KOPT-K1 (cell line): ENCODE measurements around the gene LAGE3.
"Not testable (repeated sequence)": the region's sequence is repeated elsewhere in the genome, so short reads cannot be mapped to it uniquely, and the experiment has no call there.

Experiments
- H3K27ac ChIP-seq: fragments of 200-600 bp; sonication (generic); 2 replicates; pipeline ENCODE4 v1.5.1; 2016; ENCODE audit warnings: antibody characterized with exemption, mild to moderate bottlenecking, low read depth, low read length; ENCODE audit not compliant: poor library complexity, severe bottlenecking
- H3K36me3 ChIP-seq: fragments of 200-600 bp; sonication (generic); 2 replicates; pipeline ENCODE4 v1.5.1; 2017; ENCODE audit warnings: antibody characterized with exemption, mild to moderate bottlenecking, low read length, moderate library complexity; ENCODE audit not compliant: insufficient read depth
- H3K9me3 ChIP-seq: fragments of 200-600 bp; sonication (generic); 2 replicates; pipeline ENCODE4 v1.5.1; 2017; ENCODE audit warnings: antibody characterized with exemption, low read length, mild to moderate bottlenecking; ENCODE audit not compliant: insufficient read depth, poor library complexity, severe bottlenecking

Gene LAGE3

DNA sequence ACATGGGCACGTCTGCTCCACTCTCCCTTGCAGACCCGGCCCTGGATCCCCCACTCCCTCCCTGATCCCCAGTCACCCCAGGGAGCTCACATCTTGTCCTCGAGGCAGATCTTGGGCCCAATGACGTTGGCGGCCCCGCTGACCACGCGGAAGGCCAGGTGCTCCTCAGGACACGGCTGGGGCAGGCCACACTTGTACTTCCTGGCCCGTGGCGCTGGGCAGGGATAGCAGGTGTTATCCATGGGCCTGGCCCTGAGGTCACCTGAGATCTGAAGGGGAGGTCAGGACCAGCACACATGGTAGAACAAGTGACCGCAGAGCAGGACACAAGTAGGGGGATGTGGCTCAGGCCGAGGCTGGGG, 29.3 kb upstream of the LAGE3 start:
- no peak overlapping the region for H3K27ac ChIP-seq
- H3K36me3 ChIP-seq, result peaks cover 5% of the 10 kb centered on the region; the same call in 1 of the 2 replicates
- no peaks in the 10 kb centered on the region for H3K9me3 ChIP-seq

DNA sequence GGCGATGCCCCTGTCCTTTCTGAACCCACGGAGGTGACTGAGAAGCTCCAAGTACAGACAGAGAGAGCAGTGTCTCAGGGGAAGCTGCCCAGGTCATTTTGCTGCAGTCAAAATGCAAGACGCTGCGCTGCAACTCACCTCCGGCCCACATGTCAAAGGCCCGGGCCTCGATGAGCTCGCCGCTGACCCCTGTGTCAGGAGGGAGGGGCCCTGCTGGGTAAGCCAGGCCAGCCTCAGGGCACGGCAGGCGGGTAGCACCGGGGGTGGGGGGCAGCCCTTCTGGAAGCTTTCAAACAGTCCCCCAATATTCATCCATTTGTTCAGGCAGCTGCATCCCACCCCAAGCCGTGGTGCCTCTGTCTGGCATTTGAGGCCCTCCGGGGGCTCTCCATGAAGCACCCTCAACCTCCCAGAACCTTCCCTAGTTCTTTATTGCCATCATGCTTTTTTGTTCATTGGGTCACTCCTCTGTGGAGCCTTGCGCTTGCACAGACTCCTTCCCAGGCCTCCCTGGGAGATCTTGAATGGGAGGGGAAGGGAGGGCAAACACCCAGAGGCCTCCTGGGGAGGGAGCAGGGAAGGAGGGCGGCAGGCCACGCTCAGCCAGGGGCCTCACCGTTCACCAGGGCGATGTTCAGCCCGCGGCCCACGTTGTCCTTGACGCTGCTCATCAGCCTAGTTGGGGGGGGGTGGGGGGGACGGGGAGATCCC, 28.7 kb upstream of the LAGE3 start:
- Histone ChIP-seq H3K9me3 (no peaks in the 10 kb centered on the region), H3K27ac (no peak overlapping the region), H3K36me3 (peaks cover 5% of the 10 kb centered on the region; the same call in 1 of the 2 replicates)

DNA sequence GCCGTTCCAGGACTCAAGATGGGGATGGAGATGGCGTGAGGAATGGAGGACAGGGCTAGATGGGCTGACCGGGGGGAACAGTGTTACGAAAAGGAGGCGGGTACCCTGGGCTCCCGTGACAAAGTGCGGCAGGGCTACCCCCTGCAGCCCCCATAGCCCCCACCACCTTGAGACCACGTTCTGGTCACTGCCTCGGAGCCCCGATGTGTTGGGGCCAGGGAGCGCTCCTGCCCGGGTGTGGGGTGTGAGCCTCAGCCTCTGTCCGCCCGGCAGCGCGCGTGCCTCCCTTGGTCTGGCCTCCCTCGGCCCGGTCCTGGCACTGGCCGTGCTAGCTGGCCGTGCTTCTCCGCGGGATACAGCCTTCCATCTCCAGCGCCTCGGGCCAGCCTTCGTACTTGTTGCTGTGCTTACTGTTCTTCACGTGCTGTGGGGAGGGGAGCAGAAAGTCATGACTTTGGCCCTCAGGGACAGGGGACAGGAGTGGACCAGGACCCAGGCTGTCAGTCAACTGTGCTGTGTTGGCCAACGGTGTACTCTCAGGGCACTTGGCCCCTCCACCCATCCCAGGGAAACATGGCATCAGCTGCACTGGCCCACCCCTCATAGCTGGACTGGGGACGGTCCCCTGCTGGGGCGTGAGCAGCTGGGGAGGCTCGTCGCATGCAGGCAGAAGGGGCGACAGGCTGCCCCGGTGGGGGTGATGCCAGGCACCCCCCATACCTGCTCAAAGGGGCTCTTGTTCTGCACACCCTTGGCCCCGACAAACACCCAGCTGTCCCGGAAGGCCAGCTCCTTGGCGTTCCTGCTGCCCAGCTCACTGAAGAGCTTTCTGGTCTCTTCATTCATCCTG, 27.6 kb upstream of the LAGE3 start:
- H3K9me3 ChIP-seq, result no peaks in the 10 kb centered on the region
- H3K27ac ChIP-seq, result no peak overlapping the region
- H3K36me3 ChIP-seq, result peaks cover 5% of the 10 kb centered on the region; the same call in 1 of the 2 replicates

DNA sequence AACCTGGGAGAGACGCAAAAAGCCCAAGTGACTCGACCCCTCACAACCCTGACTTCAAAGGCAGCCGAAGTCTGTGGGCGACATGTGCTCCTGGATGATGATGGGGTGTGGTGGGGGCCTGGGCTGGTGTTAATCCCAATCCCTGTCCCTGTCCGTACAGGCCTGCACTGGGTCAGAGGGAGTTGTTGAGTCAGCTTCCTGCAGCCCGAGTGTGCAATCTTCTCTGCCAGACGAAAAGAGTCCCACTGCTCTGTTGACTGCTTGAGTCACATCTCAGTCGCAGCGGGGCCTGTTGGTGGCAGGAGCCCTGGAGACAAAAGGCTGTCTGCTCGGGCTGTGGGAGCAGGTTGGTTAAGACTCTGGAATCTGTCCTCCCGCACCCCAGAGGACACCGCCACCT, 26.7 kb upstream of the LAGE3 start:
- Histone ChIP-seq H3K9me3 (no peaks in the 10 kb centered on the region), H3K27ac (no peak overlapping the region), H3K36me3 (peaks cover 5% of the 10 kb centered on the region; the same call in 1 of the 2 replicates)

DNA sequence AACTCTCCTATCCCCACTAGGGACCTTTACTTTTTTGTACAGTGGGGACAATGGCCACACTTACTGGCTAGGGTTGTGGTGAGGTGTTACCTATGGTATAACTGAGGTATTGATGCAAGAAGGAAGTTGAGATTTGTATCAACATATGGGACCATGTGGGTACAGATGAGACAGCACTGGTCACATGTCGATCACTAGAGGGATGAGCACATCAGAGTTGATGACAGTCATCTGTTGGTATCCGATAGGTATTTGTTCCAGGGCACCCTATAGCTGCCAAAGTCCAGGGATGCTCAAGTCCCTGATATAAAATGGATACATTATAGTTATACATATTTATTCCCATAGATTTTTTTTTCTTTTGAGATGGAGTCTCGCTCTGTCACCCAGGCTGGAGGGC, 23.9 kb upstream of the LAGE3 start:
- H3K9me3 ChIP-seq, result no peaks in the 10 kb centered on the region

DNA sequence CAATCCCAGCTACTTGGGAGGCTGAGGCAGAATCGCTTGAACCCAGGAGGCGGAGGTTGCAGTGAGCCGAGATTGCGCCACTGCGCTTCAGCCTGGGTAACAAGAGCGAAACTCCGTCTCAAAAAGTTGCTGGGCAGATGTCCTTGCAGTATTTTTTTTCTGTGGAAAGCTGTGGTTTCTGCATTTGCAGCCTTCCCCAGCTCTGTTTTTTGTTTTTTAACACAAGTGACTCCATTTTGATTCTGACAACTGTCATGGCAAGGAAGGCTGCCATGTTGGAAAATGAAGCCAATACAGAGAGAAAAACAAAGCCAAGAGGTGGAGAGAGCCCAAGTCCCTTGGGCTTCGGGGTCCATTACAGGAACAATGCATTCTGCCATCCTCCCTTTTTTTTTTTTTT, 23.0 kb upstream of the LAGE3 start:
- Histone ChIP-seq H3K36me3 (peaks cover 5% of the 10 kb centered on the region; the same call in 1 of the 2 replicates), H3K9me3 (no peaks in the 10 kb centered on the region), H3K27ac (no peak overlapping the region)

More for the DNA sequence above, 23.9 kb upstream of the LAGE3 start:
- no peak overlapping the region for H3K27ac ChIP-seq
- peaks cover 5% of the 10 kb centered on the region; the same call in 1 of the 2 replicates for H3K36me3 ChIP-seq

DNA sequence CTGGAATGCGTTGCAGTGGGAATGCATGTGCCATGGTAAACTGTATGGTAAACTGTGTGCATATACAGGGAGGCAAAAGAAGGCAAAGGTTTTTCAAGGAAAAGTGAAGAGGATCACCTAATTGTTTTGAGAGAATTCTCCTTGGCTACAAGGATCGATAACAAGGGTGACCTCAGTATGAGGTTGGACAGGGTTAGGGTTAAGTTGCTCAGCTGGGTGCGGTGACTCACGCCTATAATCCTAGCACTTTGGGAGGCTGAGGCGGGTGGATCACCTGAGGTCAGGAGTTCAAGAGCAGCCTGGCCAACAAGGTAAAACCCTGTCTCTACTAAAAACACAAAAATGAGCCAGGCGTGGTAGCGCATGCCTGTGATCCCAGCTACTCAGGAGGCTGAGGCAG, 22.3 kb upstream of the LAGE3 start:
- not testable (repeated sequence) for H3K27ac ChIP-seq, H3K36me3 ChIP-seq, H3K9me3 ChIP-seq

DNA sequence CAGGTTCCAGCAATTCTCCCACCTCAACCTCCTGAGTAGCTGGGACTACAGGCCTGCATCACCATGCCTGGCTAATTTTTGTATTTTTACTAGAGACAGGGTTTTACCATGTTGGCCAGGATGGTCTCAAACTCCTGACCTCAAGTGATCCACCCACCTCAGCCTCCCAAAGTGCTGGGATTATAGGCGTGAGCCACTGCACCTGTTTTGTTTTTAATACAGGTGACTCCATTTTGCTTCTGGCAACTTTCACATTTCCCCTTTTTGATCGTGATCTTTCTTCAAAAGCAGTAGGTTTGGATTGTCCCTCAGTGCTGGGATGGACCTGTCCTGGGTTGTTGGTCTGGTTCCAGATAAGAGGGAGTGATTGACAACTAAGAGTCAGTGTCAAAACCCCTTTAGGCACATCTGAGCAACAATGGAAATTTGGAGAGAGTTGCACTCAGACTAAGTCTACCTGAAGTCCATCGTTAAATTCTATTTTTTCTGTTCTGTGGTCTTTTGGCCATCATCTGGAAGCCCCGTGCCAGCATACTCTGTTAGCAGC, 17.6 kb upstream of the LAGE3 start:
- not testable (repeated sequence) for H3K27ac ChIP-seq

DNA sequence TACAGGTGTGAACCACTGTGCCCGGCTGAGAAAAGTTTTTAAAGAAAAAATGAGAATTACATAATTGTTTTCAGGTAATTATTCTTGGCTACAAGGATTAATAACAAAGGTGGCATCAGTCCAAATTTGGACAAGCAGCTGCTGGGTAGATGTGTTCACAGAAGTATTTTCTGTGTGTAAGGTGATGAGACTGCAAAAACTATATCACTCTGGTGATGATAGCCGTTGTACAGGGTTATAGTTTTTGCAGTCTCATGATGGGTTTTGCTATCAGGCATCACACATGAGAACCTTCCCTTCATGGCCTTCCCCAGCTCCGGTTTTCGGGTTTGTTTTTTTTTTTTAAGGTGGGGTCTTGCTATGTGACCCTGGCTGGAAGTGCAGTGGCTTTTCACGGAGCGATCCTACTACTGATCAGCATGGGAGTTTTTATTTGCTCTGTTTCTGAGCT, 16.4 kb upstream of the LAGE3 start:
- H3K36me3 ChIP-seq, result no peaks in the 10 kb centered on the region
- H3K9me3 ChIP-seq, result no peaks in the 10 kb centered on the region
- no peak overlapping the region for H3K27ac ChIP-seq

More for the DNA sequence above, 17.6 kb upstream of the LAGE3 start:
- not testable (repeated sequence) for H3K36me3 ChIP-seq, H3K9me3 ChIP-seq

DNA sequence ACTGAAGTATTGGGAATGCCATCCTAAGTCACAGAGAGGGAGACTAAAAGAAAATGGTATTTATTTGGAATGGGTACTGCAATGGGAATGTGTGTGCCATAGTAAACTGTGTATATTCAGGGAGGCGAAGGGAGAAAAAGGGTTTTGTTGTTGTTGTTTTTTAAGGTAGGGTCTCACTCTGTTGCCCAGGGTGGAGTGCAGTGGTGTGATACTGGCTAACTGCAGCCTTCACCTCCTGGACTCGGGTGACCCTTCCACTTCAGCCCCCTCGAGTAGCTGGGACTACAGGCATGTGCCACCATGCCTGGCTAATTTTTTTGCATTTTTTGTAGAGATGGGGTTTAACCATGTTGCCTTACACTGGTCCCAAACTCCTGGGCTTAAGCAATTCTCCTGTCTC, 15.6 kb upstream of the LAGE3 start:
- H3K36me3 ChIP-seq, result no peaks in the 10 kb centered on the region
- H3K27ac ChIP-seq, result no peak overlapping the region
- no peaks in the 10 kb centered on the region for H3K9me3 ChIP-seq

DNA sequence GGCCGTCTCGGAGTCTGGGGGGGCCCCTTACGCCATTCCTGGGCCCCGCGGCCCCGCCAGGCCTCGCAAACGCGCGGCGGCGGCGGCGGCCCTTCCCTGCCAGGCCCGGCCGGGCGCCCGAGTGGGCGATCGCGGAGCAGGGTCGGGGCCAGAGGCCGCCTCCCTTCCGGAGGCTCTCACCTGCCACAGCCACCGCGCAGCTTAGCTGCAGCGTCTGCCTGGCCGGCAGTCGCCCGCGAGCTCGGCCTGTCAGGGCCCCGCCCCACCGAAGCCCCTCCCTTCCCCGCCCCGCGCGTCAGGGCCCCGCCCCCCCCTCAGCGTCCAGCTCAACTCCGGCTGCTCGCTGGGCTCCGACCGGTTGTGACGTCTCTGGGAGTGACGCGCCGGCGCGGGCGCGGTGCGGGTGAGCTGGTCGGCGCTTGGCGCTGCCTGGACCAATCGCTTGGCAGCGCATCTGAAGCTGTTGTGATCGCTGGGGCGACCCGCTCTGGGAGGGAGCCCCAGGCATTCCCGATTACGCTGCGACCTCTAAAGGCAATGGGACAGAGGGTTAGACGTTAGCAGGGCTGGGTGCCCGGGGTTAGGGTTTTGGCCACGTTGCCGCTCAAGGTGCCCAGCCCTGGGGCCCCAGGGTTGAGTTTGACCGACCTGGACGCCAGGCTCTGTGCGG, 11.5 kb upstream of the LAGE3 start, which contains the start of gene SLC10A3:
SLC10A3 (minus strand) TSS at position 216 of the 670 bp plus-strand sequence. CDS start 1,689 bp downstream, outside the sequence.
- H3K9me3 ChIP-seq, result no peaks in the 10 kb centered on the region
- peaks cover under 1% of the 10 kb centered on the region; the same call in 1 of the 2 replicates for H3K36me3 ChIP-seq
- H3K27ac ChIP-seq, result peak within 1 kb of the TSS; percentile 67

DNA sequence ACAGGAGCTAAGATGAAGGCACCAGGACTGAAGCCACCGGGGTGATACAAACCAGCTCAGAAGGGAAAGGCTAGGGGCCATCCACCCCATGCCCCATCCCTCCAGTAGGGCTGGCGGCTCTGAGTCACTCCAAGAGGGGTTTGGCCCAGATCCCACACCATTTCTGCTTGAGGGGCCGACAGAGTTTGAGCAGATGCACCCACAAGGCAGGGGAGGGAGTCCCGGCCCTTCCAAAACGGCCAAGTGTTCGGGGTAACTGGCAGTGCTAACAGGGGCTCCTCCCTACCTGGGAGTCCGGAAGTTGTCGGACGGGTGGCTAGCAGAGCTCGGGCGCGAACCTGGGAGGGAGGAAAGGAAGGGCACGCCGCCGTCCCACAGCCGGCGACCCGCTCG, 10.9 kb upstream of the LAGE3 start:
- Histone ChIP-seq H3K9me3 (no peaks in the 10 kb centered on the region), H3K27ac (peak overlapping the region; percentile 67), H3K36me3 (peaks cover 6% of the 10 kb centered on the region)

DNA sequence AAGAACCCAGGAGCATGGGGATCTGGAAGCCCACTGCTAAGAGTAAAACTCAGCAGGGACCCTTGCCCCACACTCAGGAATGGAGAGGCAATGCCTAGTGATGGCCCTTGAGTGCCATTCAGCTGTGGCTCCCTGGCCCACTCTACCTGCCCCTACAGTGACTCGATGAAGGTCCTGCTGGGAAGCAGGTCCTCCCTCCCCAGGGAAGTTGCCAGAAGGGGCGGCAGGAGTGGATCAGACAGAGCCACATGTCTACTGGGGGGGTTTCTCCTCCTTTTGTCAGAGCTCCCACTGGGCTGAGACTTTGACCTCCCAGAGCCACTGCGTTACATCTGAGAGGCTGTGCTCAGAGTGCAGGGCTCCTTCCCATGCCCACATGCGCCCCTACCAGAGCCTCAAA, 10.1 kb upstream of the LAGE3 start:
- Histone ChIP-seq H3K36me3 (peaks cover 14% of the 10 kb centered on the region), H3K9me3 (no peaks in the 10 kb centered on the region), H3K27ac (no peak overlapping the region)

DNA sequence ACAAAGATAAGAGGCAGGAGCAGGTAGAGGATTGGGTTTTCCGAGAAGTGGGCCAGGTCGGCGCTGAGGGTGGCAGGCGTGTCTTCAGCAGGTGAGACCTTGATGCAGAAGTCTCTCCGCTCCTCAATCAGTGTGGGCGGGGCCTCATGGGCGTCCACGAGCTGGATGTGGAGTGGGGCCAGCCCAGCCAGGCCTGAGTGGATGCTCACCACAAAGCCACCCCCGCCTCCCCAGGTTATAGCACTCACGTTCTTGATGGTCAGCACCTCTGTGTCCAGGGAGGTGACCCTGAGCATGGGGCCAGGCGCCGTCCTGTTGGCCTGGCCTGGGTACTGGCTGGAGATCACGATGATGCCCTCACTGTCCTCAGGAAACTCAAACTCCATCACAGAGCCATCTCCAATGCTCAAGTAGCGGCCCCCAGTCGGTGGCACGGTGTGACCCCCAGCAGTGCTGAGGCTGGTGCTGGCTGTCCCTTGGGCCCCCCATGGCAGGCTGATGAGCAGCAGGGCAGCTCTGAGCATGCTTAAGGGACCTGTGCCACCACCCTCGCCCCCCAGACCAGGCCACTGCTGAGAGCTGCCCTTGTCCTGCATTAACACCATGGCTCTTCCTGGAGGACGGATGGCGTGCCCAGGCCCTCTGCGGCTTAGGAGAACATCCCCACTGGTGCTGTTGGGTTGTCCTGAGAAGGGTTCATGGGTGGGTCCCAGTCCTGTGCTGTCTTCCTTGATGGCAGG, 9.4 kb upstream of the LAGE3 start:
- no peaks in the 10 kb centered on the region for H3K9me3 ChIP-seq
- H3K36me3 ChIP-seq, result peaks cover 19% of the 10 kb centered on the region
- no peak overlapping the region for H3K27ac ChIP-seq
